ENCODE measurements around the gene GREB1.

The GREB1 gene

GRCh38 chr2:11514081-11514730, 19.6 kb upstream of the GREB1 start:
- H4K20me1 ChIP-seq (ENCODE audit: insufficient read depth, low read length), result no peaks in the 10 kb centered on the region
- no peaks in the 10 kb centered on the region for H3K27me3 ChIP-seq (ENCODE audit: insufficient read depth, low read length)
- no peak overlapping the region for H2AFZ ChIP-seq (ENCODE audit: low read length)
- TF ChIP-seq EZH2 (IDR thresholded peaks at IDR 0.05; ENCODE audit: borderline replicate concordance, low read length) (no peak), CTCF (IDR thresholded peaks at IDR 0.05; ENCODE audit: low read length) (no peak)
- no peak overlapping the region for H3K9ac ChIP-seq (ENCODE audit: low read length)
- H3K4me2 ChIP-seq (ENCODE audit: low read length), result no peak overlapping the region
- no peaks in the 10 kb centered on the region for H3K9me3 ChIP-seq (ENCODE audit: low read length)
- no peaks in the 10 kb centered on the region for H3K4me1 ChIP-seq (ENCODE audit: insufficient read depth, low read length, severe bottlenecking)
- no peaks in the 10 kb centered on the region for H3K36me3 ChIP-seq (ENCODE audit: insufficient read depth, low read length)
- no peak overlapping the region for H3K4me3 ChIP-seq (ENCODE audit: low read depth, low read length, poor library complexity, severe bottlenecking)
- no peaks in the 10 kb centered on the region for H3F3A ChIP-seq (ENCODE audit: insufficient read depth, low read length)
- H3K79me2 ChIP-seq (ENCODE audit: insufficient read depth, low read length), result no peaks in the 10 kb centered on the region
- no peak overlapping the region for H3K27ac ChIP-seq (ENCODE audit: low read depth, low read length, poor library complexity, severe bottlenecking)
- H3K9me2 ChIP-seq (ENCODE audit: low read depth, low read length), result no peaks in the 10 kb centered on the region

GRCh38 chr2:11514904-11515303, 18.9 kb upstream of the GREB1 start:
- no peaks in the 10 kb centered on the region for H3K79me2 ChIP-seq (ENCODE audit: insufficient read depth, low read length)
- no peak overlapping the region for H3K4me2 ChIP-seq (ENCODE audit: low read length)
- no peaks in the 10 kb centered on the region for H3K27me3 ChIP-seq (ENCODE audit: insufficient read depth, low read length)
- no peaks in the 10 kb centered on the region for H3K36me3 ChIP-seq (ENCODE audit: insufficient read depth, low read length)
- no peak for TF ChIP-seq CTCF (IDR thresholded peaks at IDR 0.05; ENCODE audit: low read length)
- no peak for TF ChIP-seq EZH2 (IDR thresholded peaks at IDR 0.05; ENCODE audit: borderline replicate concordance, low read length)
- H3K4me1 ChIP-seq (ENCODE audit: insufficient read depth, low read length, severe bottlenecking), result no peaks in the 10 kb centered on the region
- H3F3A ChIP-seq (ENCODE audit: insufficient read depth, low read length), result no peaks in the 10 kb centered on the region
- no peak overlapping the region for H2AFZ ChIP-seq (ENCODE audit: low read length)
- no peak overlapping the region for H3K9ac ChIP-seq (ENCODE audit: low read length)
- H4K20me1 ChIP-seq (ENCODE audit: insufficient read depth, low read length), result no peaks in the 10 kb centered on the region
- H3K9me2 ChIP-seq (ENCODE audit: low read depth, low read length), result no peaks in the 10 kb centered on the region
- H3K4me3 ChIP-seq (ENCODE audit: low read depth, low read length, poor library complexity, severe bottlenecking), result no peak overlapping the region
- no peak overlapping the region for H3K27ac ChIP-seq (ENCODE audit: low read depth, low read length, poor library complexity, severe bottlenecking)
- H3K9me3 ChIP-seq (ENCODE audit: low read length), result no peaks in the 10 kb centered on the region

- H4K20me1 ChIP-seq (ENCODE audit: insufficient read depth, low read length), result no peaks in the 10 kb centered on the region
- H3K27ac ChIP-seq (ENCODE audit: low read depth, low read length, poor library complexity, severe bottlenecking), result no peak overlapping the region
- no peaks in the 10 kb centered on the region for H3K27me3 ChIP-seq (ENCODE audit: insufficient read depth, low read length)
- H3K4me3 ChIP-seq (ENCODE audit: low read depth, low read length, poor library complexity, severe bottlenecking), result no peak overlapping the region
- no peak overlapping the region for H2AFZ ChIP-seq (ENCODE audit: low read length)
- no peaks in the 10 kb centered on the region for H3K4me1 ChIP-seq (ENCODE audit: insufficient read depth, low read length, severe bottlenecking)
- no peaks in the 10 kb centered on the region for H3K9me3 ChIP-seq (ENCODE audit: low read length)
- H3K4me2 ChIP-seq (ENCODE audit: low read length), result no peak overlapping the region
- H3K9ac ChIP-seq (ENCODE audit: low read length), result no peak overlapping the region
- H3K79me2 ChIP-seq (ENCODE audit: insufficient read depth, low read length), result no peaks in the 10 kb centered on the region
- TF ChIP-seq EZH2 (IDR thresholded peaks at IDR 0.05; ENCODE audit: borderline replicate concordance, low read length), result no peak
- no peak for TF ChIP-seq CTCF (IDR thresholded peaks at IDR 0.05; ENCODE audit: low read length)
- no peaks in the 10 kb centered on the region for H3K9me2 ChIP-seq (ENCODE audit: low read depth, low read length)
- no peaks in the 10 kb centered on the region for H3K36me3 ChIP-seq (ENCODE audit: insufficient read depth, low read length)
- no peaks in the 10 kb centered on the region for H3F3A ChIP-seq (ENCODE audit: insufficient read depth, low read length)
These were observed 18.3 kb upstream of the GREB1 start for GRCh38 chr2:11515490-11515981.
